NCI-H82 treated with DMSO at 0.1 percent for 48 hours (cell line): ENCODE measurements around the gene THOC6.
"Not testable (repeated sequence)": the region's sequence is repeated elsewhere in the genome, so short reads cannot be mapped to it uniquely, and the experiment has no call there.

Experiments
- DNase-seq: peaks from one replicate; lab custom pipeline; 2025; ENCODE audit not compliant: unreplicated experiment; lab: John Stamatoyannopoulos, UW

The THOC6 gene

GRCh38 chr16:3052571-3053329 lies 28.9 kb downstream of the THOC6 start:
- DNase-seq, result not testable (repeated sequence)

GRCh38 chr16:3053330-3053710 lies 29.5 kb downstream of the THOC6 start:
- not testable (repeated sequence) for DNase-seq

- no peak for DNase-seq
Measured at GRCh38 chr16:3054965-3055733, 31.3 kb downstream of the THOC6 start.

- DNase-seq, result not testable (repeated sequence)
Measured at GRCh38 chr16:3055734-3056115, 31.9 kb downstream of the THOC6 start.

GRCh38 chr16:3056336-3057180 lies 32.7 kb downstream of the THOC6 start:
- DNase-seq, result no peak

GRCh38 chr16:3057181-3058138 lies 33.6 kb downstream of the THOC6 start:
- DNase-seq, result no peak

GRCh38 chr16:3058139-3059030 lies 34.5 kb downstream of the THOC6 start:
- peak; percentile 22 for DNase-seq

- peak; percentile 56 for DNase-seq
Measured at GRCh38 chr16:3059041-3059722, 35.3 kb downstream of the THOC6 start.

GRCh38 chr16:3059723-3060242 lies 35.9 kb downstream of the THOC6 start:
- DNase-seq, result no peak

GRCh38 chr16:3060339-3061127 lies 36.7 kb downstream of the THOC6 start:
- peak; percentile 68 for DNase-seq

GRCh38 chr16:3062553-3062952 lies 38.7 kb downstream of the THOC6 start:
- DNase-seq, result no peak

- DNase-seq, result no peak
Measured at GRCh38 chr16:3063625-3064386, 40.0 kb downstream of the THOC6 start.

- no peak for DNase-seq
Measured at GRCh38 chr16:3065069-3065741, 41.4 kb downstream of the THOC6 start, which contains the start of gene IL32. Gene IL32 (plus strand): TSS chr16:3065640. CDS start chr16:3065812, 172 bp downstream.

- DNase-seq, result no peak
Measured at GRCh38 chr16:3065742-3066439, 42.1 kb downstream of the THOC6 start.

- DNase-seq, result no peak
Measured at GRCh38 chr16:3066440-3066748, 42.6 kb downstream of the THOC6 start.

GRCh38 chr16:3068487-3068886 lies 44.7 kb downstream of the THOC6 start:
- DNase-seq, result no peak
